ENCODE measurements around the gene CDKN1C.

The CDKN1C gene

GRCh38 chr11:2870969-2871680 is 14.4 kb downstream of the CDKN1C start:
- no peak for DNase-seq (ENCODE audit: extremely low read depth in 1 of 2, low read depth in 1 of 2)

GRCh38 chr11:2870460-2870859 is 15.1 kb downstream of the CDKN1C start:
- DNase-seq (ENCODE audit: extremely low read depth in 1 of 2, low read depth in 1 of 2): no peak

- DNase-seq (ENCODE audit: extremely low read depth in 1 of 2, low read depth in 1 of 2): no peak
These were observed 15.8 kb downstream of the CDKN1C start for GRCh38 chr11:2869561-2870427.

GRCh38 chr11:2869134-2869526 is 16.4 kb downstream of the CDKN1C start:
- no peak for DNase-seq (ENCODE audit: extremely low read depth in 1 of 2, low read depth in 1 of 2)

GRCh38 chr11:2868506-2869133 is 17.0 kb downstream of the CDKN1C start:
- DNase-seq (ENCODE audit: extremely low read depth in 1 of 2, low read depth in 1 of 2): no peak

GRCh38 chr11:2867722-2868505 is 17.7 kb downstream of the CDKN1C start:
- no peak for DNase-seq (ENCODE audit: extremely low read depth in 1 of 2, low read depth in 1 of 2)

- DNase-seq (ENCODE audit: extremely low read depth in 1 of 2, low read depth in 1 of 2): no peak
These were observed 18.4 kb downstream of the CDKN1C start for GRCh38 chr11:2867142-2867541.

- no peak for DNase-seq (ENCODE audit: extremely low read depth in 1 of 2, low read depth in 1 of 2)
These were observed 19.5 kb downstream of the CDKN1C start for GRCh38 chr11:2865922-2866577.

- no peak for DNase-seq (ENCODE audit: extremely low read depth in 1 of 2, low read depth in 1 of 2)
These were observed 20.7 kb downstream of the CDKN1C start for GRCh38 chr11:2864901-2865300.

- no peak for DNase-seq (ENCODE audit: extremely low read depth in 1 of 2, low read depth in 1 of 2)
These were observed 22.3 kb downstream of the CDKN1C start for GRCh38 chr11:2863276-2863618.

GRCh38 chr11:2862395-2863275 is 22.9 kb downstream of the CDKN1C start:
- DNase-seq (ENCODE audit: extremely low read depth in 1 of 2, low read depth in 1 of 2): no peak

GRCh38 chr11:2860636-2861035 is 24.9 kb downstream of the CDKN1C start:
- no peak for DNase-seq (ENCODE audit: extremely low read depth in 1 of 2, low read depth in 1 of 2)

- DNase-seq (ENCODE audit: extremely low read depth in 1 of 2, low read depth in 1 of 2): no peak
These were observed 25.9 kb downstream of the CDKN1C start for GRCh38 chr11:2859699-2860037.

GRCh38 chr11:2858995-2859698 is 26.4 kb downstream of the CDKN1C start:
- no peak for DNase-seq (ENCODE audit: extremely low read depth in 1 of 2, low read depth in 1 of 2)

GRCh38 chr11:2857918-2858317 is 27.7 kb downstream of the CDKN1C start:
- DNase-seq (ENCODE audit: extremely low read depth in 1 of 2, low read depth in 1 of 2): no peak

GRCh38 chr11:2857276-2857675 is 28.3 kb downstream of the CDKN1C start:
- DNase-seq (ENCODE audit: extremely low read depth in 1 of 2, low read depth in 1 of 2): no peak

- no peak for DNase-seq (ENCODE audit: extremely low read depth in 1 of 2, low read depth in 1 of 2)
These were observed 30.4 kb downstream of the CDKN1C start for GRCh38 chr11:2855162-2855561.

GRCh38 chr11:2853997-2854560 is 31.5 kb downstream of the CDKN1C start:
- DNase-seq (ENCODE audit: extremely low read depth in 1 of 2, low read depth in 1 of 2): no peak

- DNase-seq (ENCODE audit: extremely low read depth in 1 of 2, low read depth in 1 of 2): no peak
These were observed 32.2 kb downstream of the CDKN1C start for GRCh38 chr11:2853401-2853800.
